ENCODE results near the gene DGLUCY. TPM values are rescaled to one million over a fixed set of nuclear protein-coding genes. Genes with fewer than 3 reads are reported as not detected.
"Not testable (repeated sequence)": the region's sequence is repeated elsewhere in the genome, so short reads cannot be mapped to it uniquely, and the experiment has no call there.

The DGLUCY gene
- polyA plus RNA-seq, 1 experiment: 22.1 TPM

DNA sequence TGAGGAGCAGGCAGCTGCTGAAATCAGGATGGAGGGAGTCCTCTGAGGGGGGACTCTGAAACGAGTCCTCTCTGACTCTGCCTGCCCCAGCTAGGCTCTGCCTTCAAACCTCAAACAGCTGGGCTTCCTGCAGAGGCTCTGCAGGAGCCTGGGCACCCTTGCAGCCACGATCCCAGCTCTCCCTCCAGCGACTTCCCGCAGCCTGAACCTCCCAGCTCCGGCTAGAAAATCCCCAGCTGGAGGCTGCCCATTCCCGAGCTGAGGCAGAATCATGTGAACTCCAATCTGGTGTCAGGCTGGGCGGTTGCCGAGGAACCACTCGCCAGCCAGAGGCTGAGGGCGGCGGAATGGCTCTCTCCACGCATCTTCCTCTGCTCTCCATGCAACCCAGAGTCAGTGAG, 130.6 kb downstream of the DGLUCY start, which contains the start of gene GPR68:
GPR68 (minus strand) TSS at position 204 of the 401 bp plus-strand sequence. CDS start 9,654 bp downstream, outside the sequence.
- DNase-seq (ENCODE audit: low read depth, low spot score): peak; percentile 46
- Histone ChIP-seq H3K27me3 (ENCODE audit: control insufficient read depth, insufficient read depth, low read length) (no peaks in the 10 kb centered on the region), H3K4me3 (ENCODE audit: low read depth, low read length) (peak within 1 kb of the TSS; percentile 31), H3K9me3 (ENCODE audit: control insufficient read depth, insufficient read depth, low read length) (no peaks in the 10 kb centered on the region), H3K27ac (ENCODE audit: low read depth, low read length) (peak within 1 kb of the TSS; percentile 54)
- TF ChIP-seq, protein P1, sequence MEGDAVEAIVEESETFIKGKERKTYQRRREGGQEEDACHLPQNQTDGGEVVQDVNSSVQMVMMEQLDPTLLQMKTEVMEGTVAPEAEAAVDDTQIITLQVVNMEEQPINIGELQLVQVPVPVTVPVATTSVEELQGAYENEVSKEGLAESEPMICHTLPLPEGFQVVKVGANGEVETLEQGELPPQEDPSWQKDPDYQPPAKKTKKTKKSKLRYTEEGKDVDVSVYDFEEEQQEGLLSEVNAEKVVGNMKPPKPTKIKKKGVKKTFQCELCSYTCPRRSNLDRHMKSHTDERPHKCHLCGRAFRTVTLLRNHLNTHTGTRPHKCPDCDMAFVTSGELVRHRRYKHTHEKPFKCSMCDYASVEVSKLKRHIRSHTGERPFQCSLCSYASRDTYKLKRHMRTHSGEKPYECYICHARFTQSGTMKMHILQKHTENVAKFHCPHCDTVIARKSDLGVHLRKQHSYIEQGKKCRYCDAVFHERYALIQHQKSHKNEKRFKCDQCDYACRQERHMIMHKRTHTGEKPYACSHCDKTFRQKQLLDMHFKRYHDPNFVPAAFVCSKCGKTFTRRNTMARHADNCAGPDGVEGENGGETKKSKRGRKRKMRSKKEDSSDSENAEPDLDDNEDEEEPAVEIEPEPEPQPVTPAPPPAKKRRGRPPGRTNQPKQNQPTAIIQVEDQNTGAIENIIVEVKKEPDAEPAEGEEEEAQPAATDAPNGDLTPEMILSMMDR (IDR thresholded peaks at IDR 0.05; ENCODE audit: low read depth, low read length): no peak
- POLR2A ChIA-PET: interaction anchor here (1.1 kb wide), 1 partner anchor 14 kb away, joined by 3 read pairs; no protein-coding TSS in a partner anchor
- CTCF ChIA-PET: interaction anchor here (0.6 to 2.7 kb wide), 3 partner anchors 46 to 71 kb away, joined by 7 to 11 read pairs (median 9); no protein-coding TSS in a partner anchor

DNA sequence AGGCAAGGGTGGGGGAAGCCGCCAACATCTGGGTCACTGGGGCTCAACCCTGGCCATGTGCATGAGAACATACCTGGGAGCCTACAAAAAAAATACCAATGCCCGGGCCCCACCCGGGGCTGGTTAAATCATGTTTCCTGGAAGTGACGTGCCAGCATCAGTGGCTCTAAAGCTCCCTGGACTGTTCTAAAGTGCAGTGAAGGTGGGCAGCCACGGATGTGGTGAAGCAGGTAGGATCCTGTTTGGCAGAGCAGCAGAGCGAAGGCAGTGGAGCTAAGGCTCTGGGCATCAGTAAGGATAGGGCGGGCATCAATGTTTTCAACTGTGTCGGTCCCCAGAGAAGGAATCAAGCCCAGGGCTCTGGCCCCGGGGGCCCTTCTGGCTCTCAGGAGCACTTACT, 131.2 kb downstream of the DGLUCY start:
- no peak for DNase-seq (ENCODE audit: low read depth, low spot score)
- no peaks in the 10 kb centered on the region for H3K9me3 ChIP-seq (ENCODE audit: control insufficient read depth, insufficient read depth, low read length)
- TF ChIP-seq, protein P1 (IDR thresholded peaks at IDR 0.05; ENCODE audit: low read depth, low read length): no peak
- H3K4me3 ChIP-seq (ENCODE audit: low read depth, low read length): no peak overlapping the region
- H3K27me3 ChIP-seq (ENCODE audit: control insufficient read depth, insufficient read depth, low read length): no peaks in the 10 kb centered on the region
- no peak overlapping the region for H3K27ac ChIP-seq (ENCODE audit: low read depth, low read length)
- POLR2A ChIA-PET: interaction anchor here (1.1 kb wide), 1 partner anchor 13 kb away, joined by 3 read pairs; no protein-coding TSS in a partner anchor
- CTCF ChIA-PET: interaction anchor here (0.6 to 2.7 kb wide), 3 partner anchors 45 to 72 kb away, joined by 7 to 11 read pairs (median 9); no protein-coding TSS in a partner anchor

GRCh38 chr14:91245616-91246015, 131.7 kb downstream of the DGLUCY start:
- POLR2A ChIA-PET; H3K9me3 ChIP-seq (ENCODE audit: control insufficient read depth, insufficient read depth, low read length); H3K27me3 ChIP-seq (ENCODE audit: control insufficient read depth, insufficient read depth, low read length); DNase-seq (ENCODE audit: low read depth, low spot score); H3K27ac ChIP-seq (ENCODE audit: low read depth, low read length); H3K4me3 ChIP-seq (ENCODE audit: low read depth, low read length): not testable (repeated sequence)
- CTCF ChIA-PET: interaction anchor here (2.2 kb wide), 1 partner anchor 72 kb away, joined by 9 read pairs; no protein-coding TSS in a partner anchor

DNA sequence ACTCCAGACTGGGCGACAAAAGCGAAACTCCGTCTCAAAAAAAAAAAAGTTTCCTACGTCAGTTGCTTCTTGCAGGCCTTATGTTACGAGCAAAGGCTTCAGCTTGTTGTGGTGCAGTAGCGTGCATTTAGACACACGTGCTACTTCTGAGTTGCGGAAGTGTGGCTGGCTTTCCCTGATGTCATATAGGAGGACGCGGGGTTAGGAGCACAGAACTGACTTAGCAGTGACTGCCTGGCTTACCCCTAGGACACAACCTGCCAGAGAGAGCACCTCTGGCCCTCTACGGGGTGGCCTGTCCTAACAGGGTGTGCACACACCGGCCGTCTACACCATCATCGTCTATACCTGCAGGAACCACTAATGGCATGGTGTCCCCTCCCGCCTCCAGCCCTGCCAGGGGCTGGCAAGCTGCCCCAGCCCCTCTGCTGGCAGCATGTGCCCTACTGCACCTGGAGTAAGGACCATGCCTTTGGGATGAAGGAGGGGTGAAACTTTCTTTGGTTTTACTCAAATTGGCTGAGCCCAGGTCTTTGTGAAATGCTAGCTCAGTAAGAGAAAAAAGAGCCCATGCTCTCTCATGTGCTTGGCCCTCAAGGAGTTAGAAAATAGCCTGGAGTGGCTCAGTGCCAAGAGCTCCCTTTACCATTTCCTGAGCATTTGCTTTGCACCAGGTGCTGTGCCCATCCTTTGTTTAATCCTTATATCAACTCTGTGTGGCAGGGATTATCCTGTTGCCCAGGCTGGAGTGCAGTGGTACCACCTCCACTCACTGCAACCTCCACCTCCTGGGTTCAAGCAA, 132.4 kb downstream of the DGLUCY start:
- Histone ChIP-seq H3K9me3 (ENCODE audit: control insufficient read depth, insufficient read depth, low read length) (no peaks in the 10 kb centered on the region), H3K27me3 (ENCODE audit: control insufficient read depth, insufficient read depth, low read length) (no peaks in the 10 kb centered on the region), H3K4me3 (ENCODE audit: low read depth, low read length) (no peak overlapping the region), H3K27ac (ENCODE audit: low read depth, low read length) (no peak overlapping the region)
- POLR2A ChIA-PET: no interaction called here
- CTCF ChIA-PET: no interaction called here
- no peak for DNase-seq (ENCODE audit: low read depth, low spot score)
- TF ChIP-seq, protein P1 (IDR thresholded peaks at IDR 0.05; ENCODE audit: low read depth, low read length): no peak

- POLR2A ChIA-PET: no interaction called here
- TF ChIP-seq, protein P1 (IDR thresholded peaks at IDR 0.05; ENCODE audit: low read depth, low read length): no peak
- no peak overlapping the region for H3K4me3 ChIP-seq (ENCODE audit: low read depth, low read length)
- DNase-seq (ENCODE audit: low read depth, low spot score): no peak
- peaks cover 11% of the 10 kb centered on the region for H3K27me3 ChIP-seq (ENCODE audit: control insufficient read depth, insufficient read depth, low read length)
- CTCF ChIA-PET: interaction anchor here (0.8 to 1.5 kb wide), 3 partner anchors 37 to 77 kb away, joined by 5 to 7 read pairs (median 6); no protein-coding TSS in a partner anchor
- peaks cover 3% of the 10 kb centered on the region; the same call in 1 of the 2 replicates for H3K9me3 ChIP-seq (ENCODE audit: control insufficient read depth, insufficient read depth, low read length)
- no peak overlapping the region for H3K27ac ChIP-seq (ENCODE audit: low read depth, low read length)
Measured at GRCh38 chr14:91249841-91250616, 136.2 kb downstream of the DGLUCY start.
